ENCODE results near the gene LIN9. TPM values are rescaled to one million over a fixed set of nuclear protein-coding genes. Genes with fewer than 3 reads are reported as not detected.

The LIN9 gene
- total and polyA plus RNA-seq, 12 donors: 0.97 to 5.7 (median 2.1) TPM

- H3K4me3 ChIP-seq: no peak overlapping the region
- no peaks in the 10 kb centered on the region for H3K4me1 ChIP-seq (replicated peaks in 1 of 2)
- 61 to 74% (median 70%) methylated on average over 2 of the region's 2 CpGs for WGBS, 4 donors
- DNase-seq: no peak
- intact Hi-C loops (cut with DNase I): loop anchor here in 1 of 2 donors (10.0 kb wide), 1 partner anchor 123 kb away; no protein-coding TSS in a partner anchor
- no peaks in the 10 kb centered on the region for H3K27me3 ChIP-seq
- no peak overlapping the region for H3K27ac ChIP-seq
- no peaks in the 10 kb centered on the region for H3K36me3 ChIP-seq (replicated peaks in 1 of 2)
- no peaks in the 10 kb centered on the region for H3K9me3 ChIP-seq (replicated peaks in 1 of 3)
- TF ChIP-seq CTCF (IDR thresholded peaks at IDR 0.05): no peak
- TF ChIP-seq POLR2A (IDR thresholded peaks at IDR 0.05): no peak
These were observed 18.8 kb upstream of the LIN9 start for GRCh38 chr1:226327761-226328162.

GRCh38 chr1:226325178-226325577, 16.2 kb upstream of the LIN9 start:
- H3K9me3 ChIP-seq (replicated peaks in 1 of 3): no peaks in the 10 kb centered on the region
- H3K27me3 ChIP-seq: peaks cover 5% of the 10 kb centered on the region
- H3K4me1 ChIP-seq (replicated peaks in 1 of 2): no peaks in the 10 kb centered on the region
- intact Hi-C loops (cut with DNase I): loop anchor here in 1 of 2 donors (10.0 kb wide), 1 partner anchor 120 kb away; no protein-coding TSS in a partner anchor
- H3K27ac ChIP-seq: no peak overlapping the region
- no peak for DNase-seq
- 40 to 54% (median 47%) methylated on average over 1 of the region's 1 CpG for WGBS, 4 donors
- TF ChIP-seq CTCF (IDR thresholded peaks at IDR 0.05) (no peak), POLR2A (IDR thresholded peaks at IDR 0.05) (no peak)
- H3K4me3 ChIP-seq: no peak overlapping the region
- H3K36me3 ChIP-seq (replicated peaks in 1 of 2): no peaks in the 10 kb centered on the region

GRCh38 chr1:226324479-226324878, 15.5 kb upstream of the LIN9 start:
- H3K27me3 ChIP-seq: peaks cover 5% of the 10 kb centered on the region
- TF ChIP-seq CTCF (IDR thresholded peaks at IDR 0.05) (no peak), POLR2A (IDR thresholded peaks at IDR 0.05) (no peak)
- H3K4me3 ChIP-seq: no peak overlapping the region
- H3K36me3 ChIP-seq (replicated peaks in 1 of 2): no peaks in the 10 kb centered on the region
- no peaks in the 10 kb centered on the region for H3K9me3 ChIP-seq (replicated peaks in 1 of 3)
- intact Hi-C loops (cut with DNase I): loop anchor here in 1 of 2 donors (10.0 kb wide), 1 partner anchor 120 kb away; no protein-coding TSS in a partner anchor
- no peaks in the 10 kb centered on the region for H3K4me1 ChIP-seq (replicated peaks in 1 of 2)
- no peak for DNase-seq
- no peak overlapping the region for H3K27ac ChIP-seq

- TF ChIP-seq POLR2A (IDR thresholded peaks at IDR 0.05) (no peak), CTCF (IDR thresholded peaks at IDR 0.05) (no peak)
- no peaks in the 10 kb centered on the region for H3K36me3 ChIP-seq (replicated peaks in 1 of 2)
- no peak for DNase-seq
- H3K4me3 ChIP-seq: no peak overlapping the region
- WGBS, 4 donors: 85 to 94% (median 91%) methylated on average over 3 of the region's 3 CpGs
- no peaks in the 10 kb centered on the region for H3K9me3 ChIP-seq (replicated peaks in 1 of 3)
- H3K27ac ChIP-seq: no peak overlapping the region
- H3K27me3 ChIP-seq: peaks cover 5% of the 10 kb centered on the region
- no peaks in the 10 kb centered on the region for H3K4me1 ChIP-seq (replicated peaks in 1 of 2)
- intact Hi-C loops (cut with DNase I): loop anchor here in 1 of 2 donors (10.0 kb wide), 1 partner anchor 118 kb away; no protein-coding TSS in a partner anchor
These were observed 14.0 kb upstream of the LIN9 start for GRCh38 chr1:226322986-226323385.
